GM12878 (cell line): ENCODE measurements around the gene PTPRJ.

Experiments used
- CREM ChIP-seq: IDR thresholded peaks from 2 replicates; pipeline ENCODE4 v1.6.1; 2014; ENCODE audit warnings: antibody characterized with exemption, low read depth
- EP300 ChIP-seq, 2 experiments: fragments of 150-350 bp in 1 of 2; IDR thresholded peaks; 2 replicates each; pipeline ENCODE4 v1.6.1; 2011 to 2012; ENCODE audit warnings: low read depth in 2 of 2, low read length in 2 of 2, borderline replicate concordance in 1 of 2, improper control_type of control experiment in 1 of 2, inconsistent platforms in 1 of 2; ENCODE audit not compliant: control insufficient read depth in 1 of 2
- EZH2 ChIP-seq: IDR thresholded peaks from 2 replicates; pipeline ENCODE4 v1.6.1; 2012; ENCODE audit warnings: low read depth, mild to moderate bottlenecking, control low read depth, inconsistent platforms, low read length, borderline replicate concordance; ENCODE audit not compliant: control insufficient read depth
- PKNOX1 ChIP-seq: fragments of 450-650 bp; IDR thresholded peaks from 2 replicates; pipeline ENCODE4 v1.6.1; 2016; ENCODE audit warnings: mild to moderate bottlenecking
- POLR2AphosphoS5 ChIP-seq: IDR thresholded peaks from 2 replicates; pipeline ENCODE4 v1.6.1; 2011; ENCODE audit warnings: mild to moderate bottlenecking, low read length, inconsistent platforms
- SPI1 ChIP-seq: IDR thresholded peaks from 2 replicates; pipeline ENCODE4 v1.6.1; 2011; ENCODE audit warnings: low read depth, mild to moderate bottlenecking, low read length, moderate library complexity, borderline replicate concordance; ENCODE audit not compliant: insufficient read depth
- TCF12 ChIP-seq: IDR thresholded peaks from 2 replicates; pipeline ENCODE4 v1.6.1; 2011; ENCODE audit warnings: low read depth, mild to moderate bottlenecking, low read length
- ZNF592 ChIP-seq: fragments of 450-650 bp; IDR thresholded peaks from 2 replicates; pipeline ENCODE4 v1.6.1; 2017; ENCODE audit warnings: mild to moderate bottlenecking, moderate library complexity
- TF ChIP-seq, protein P1 (sequence below), 3 experiments: IDR thresholded peaks in 2 of 3; conservative IDR thresholded peaks in 1 of 3; 2 replicates each; pipeline ENCODE4 v1.5.1; 2011; ENCODE audit warnings: low read depth in 3 of 3, low read length in 3 of 3, mild to moderate bottlenecking in 3 of 3, control low read depth in 2 of 3, moderate library complexity in 2 of 3, inconsistent platforms in 1 of 3, mixed read lengths in 1 of 3; ENCODE audit not compliant: control insufficient read depth in 2 of 3, insufficient read depth in 1 of 3; ENCODE audit errors: extremely low read depth in 1 of 3

- TF ChIP-seq EP300 (IDR thresholded peaks at IDR 0.05; ENCODE audit: borderline replicate concordance in 1 of 2, control insufficient read depth in 1 of 2, low read depth in 2 of 2, low read length in 2 of 2) (no peak), POLR2AphosphoS5 (no peak), TCF12 (no peak), CREM (no peak), EZH2 (no peak), PKNOX1 (no peak), ZNF592 (no peak), SPI1 (no peak)
- TF ChIP-seq, protein P1, sequence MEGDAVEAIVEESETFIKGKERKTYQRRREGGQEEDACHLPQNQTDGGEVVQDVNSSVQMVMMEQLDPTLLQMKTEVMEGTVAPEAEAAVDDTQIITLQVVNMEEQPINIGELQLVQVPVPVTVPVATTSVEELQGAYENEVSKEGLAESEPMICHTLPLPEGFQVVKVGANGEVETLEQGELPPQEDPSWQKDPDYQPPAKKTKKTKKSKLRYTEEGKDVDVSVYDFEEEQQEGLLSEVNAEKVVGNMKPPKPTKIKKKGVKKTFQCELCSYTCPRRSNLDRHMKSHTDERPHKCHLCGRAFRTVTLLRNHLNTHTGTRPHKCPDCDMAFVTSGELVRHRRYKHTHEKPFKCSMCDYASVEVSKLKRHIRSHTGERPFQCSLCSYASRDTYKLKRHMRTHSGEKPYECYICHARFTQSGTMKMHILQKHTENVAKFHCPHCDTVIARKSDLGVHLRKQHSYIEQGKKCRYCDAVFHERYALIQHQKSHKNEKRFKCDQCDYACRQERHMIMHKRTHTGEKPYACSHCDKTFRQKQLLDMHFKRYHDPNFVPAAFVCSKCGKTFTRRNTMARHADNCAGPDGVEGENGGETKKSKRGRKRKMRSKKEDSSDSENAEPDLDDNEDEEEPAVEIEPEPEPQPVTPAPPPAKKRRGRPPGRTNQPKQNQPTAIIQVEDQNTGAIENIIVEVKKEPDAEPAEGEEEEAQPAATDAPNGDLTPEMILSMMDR (IDR thresholded peaks at IDR 0.05 in 2 of 3, conservative IDR thresholded peaks at IDR 0.05 in 1 of 3; ENCODE audit: control insufficient read depth in 2 of 3, extremely low read depth in 1 of 3, insufficient read depth in 1 of 3, low read depth in 3 of 3, low read length in 3 of 3): no peak
Observed at GRCh38 chr11:48169717-48170116, 189.4 kb downstream of the PTPRJ start.
